HG03108 (cell line): ENCODE results near the gene RAB3C.

Experiments
- ATAC-seq: cut with Tn5 transposase; IDR thresholded peaks from one replicate; pipeline ENCODE4 v1.9.1; 2021; ENCODE audit warnings: moderate library complexity; ENCODE audit not compliant: unreplicated experiment

The RAB3C gene

GRCh38 chr5:58813855-58814254 is 231.0 kb downstream of the RAB3C start:
- no peak for ATAC-seq

GRCh38 chr5:58816181-58816731 is 233.4 kb downstream of the RAB3C start:
- ATAC-seq, result no peak

- no peak for ATAC-seq
Measured at GRCh38 chr5:58818465-58818864, 235.6 kb downstream of the RAB3C start.

GRCh38 chr5:58825441-58825840 is 242.6 kb downstream of the RAB3C start:
- no peak for ATAC-seq

- no peak for ATAC-seq
Measured at GRCh38 chr5:58825899-58826298, 243.0 kb downstream of the RAB3C start.

GRCh38 chr5:58827463-58827862 is 244.6 kb downstream of the RAB3C start:
- no peak for ATAC-seq

GRCh38 chr5:58828258-58828657 is 245.4 kb downstream of the RAB3C start:
- ATAC-seq, result no peak

- ATAC-seq, result no peak
Measured at GRCh38 chr5:58834242-58835225, 251.7 kb downstream of the RAB3C start.

- no peak for ATAC-seq
Measured at GRCh38 chr5:58836351-58836750, 253.5 kb downstream of the RAB3C start.

GRCh38 chr5:58838729-58839128 is 255.9 kb downstream of the RAB3C start:
- ATAC-seq, result no peak

- no peak for ATAC-seq
Measured at GRCh38 chr5:58842852-58843251, 260.0 kb downstream of the RAB3C start.

GRCh38 chr5:58844395-58844794 is 261.5 kb downstream of the RAB3C start:
- ATAC-seq, result no peak

- no peak for ATAC-seq
Measured at GRCh38 chr5:58847041-58847440, 264.2 kb downstream of the RAB3C start.

- ATAC-seq, result no peak
Measured at GRCh38 chr5:58849223-58849622, 266.3 kb downstream of the RAB3C start.

- ATAC-seq, result no peak
Measured at GRCh38 chr5:58849921-58850667, 267.2 kb downstream of the RAB3C start.

GRCh38 chr5:58851153-58851552 is 268.3 kb downstream of the RAB3C start:
- no peak for ATAC-seq

- ATAC-seq, result no peak
Measured at GRCh38 chr5:58851571-58851970, 268.7 kb downstream of the RAB3C start.

- ATAC-seq, result no peak
Measured at GRCh38 chr5:58852566-58852965, 269.7 kb downstream of the RAB3C start.

- no peak for ATAC-seq
Measured at GRCh38 chr5:58854441-58854840, 271.6 kb downstream of the RAB3C start.

- no peak for ATAC-seq
Measured at GRCh38 chr5:58855851-58856739, 273.2 kb downstream of the RAB3C start.

- no peak for ATAC-seq
Measured at GRCh38 chr5:58857609-58858008, 274.7 kb downstream of the RAB3C start.
